ENCODE data around the gene CABCOCO1. TPM values are rescaled to one million over a fixed set of nuclear protein-coding genes. Genes with fewer than 3 reads are reported as not detected.

The CABCOCO1 gene
- polyA plus RNA-seq, 1 of the 3 experiments (the other 2 are of a cell fraction) = 0.71 TPM

DNA sequence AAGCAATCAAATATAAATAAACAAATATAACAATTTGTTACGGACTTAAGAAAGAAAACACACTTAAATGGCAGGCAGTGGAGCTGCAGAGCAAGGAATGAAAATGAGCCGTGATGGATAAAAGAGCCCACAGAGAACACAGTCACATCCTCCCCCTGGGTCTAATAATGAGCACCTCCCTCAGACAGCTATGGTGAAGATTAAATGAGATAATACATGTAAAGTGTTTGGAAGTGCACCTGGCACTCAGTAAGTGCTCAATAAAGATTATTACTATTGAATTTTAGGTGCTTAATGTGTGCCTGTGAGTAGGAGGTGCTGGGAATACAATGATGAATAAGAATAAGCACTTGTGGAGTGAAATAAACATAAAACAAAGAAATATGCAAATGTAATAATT is 49.1 kb upstream of the CABCOCO1 start (continued):
- TF ChIP-seq RFX5 (IDR thresholded peaks at IDR 0.05; ENCODE audit: low read length) = no peak
- no peak for TF ChIP-seq FOSL2 (IDR thresholded peaks at IDR 0.05; ENCODE audit: borderline replicate concordance, low read depth)
- TF ChIP-seq EP300 (IDR thresholded peaks at IDR 0.05; ENCODE audit: borderline replicate concordance in 1 of 2, low read depth in 1 of 2, low read length in 1 of 2) = no peak
- no peak for TF ChIP-seq SMC3 (IDR thresholded peaks at IDR 0.05; ENCODE audit: low read depth, low read length)

DNA sequence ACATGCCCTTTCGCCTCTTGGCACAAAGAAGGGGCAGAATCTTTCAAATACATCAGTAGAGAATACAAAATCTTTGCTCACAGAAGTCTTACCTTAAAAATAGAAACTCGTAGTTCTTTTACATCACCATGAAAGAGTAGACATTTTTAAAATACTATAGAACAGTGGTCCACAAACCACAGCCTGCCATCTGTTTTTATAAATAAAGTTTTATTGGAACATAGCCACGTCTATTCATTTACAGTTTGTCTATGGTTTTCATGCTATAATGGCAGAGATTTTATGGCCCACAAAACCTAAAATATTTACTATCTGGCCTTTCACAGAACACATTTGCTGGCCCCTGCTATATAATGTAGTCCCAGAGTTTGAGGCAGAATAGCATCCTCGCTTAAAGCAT is 46.1 kb upstream of the CABCOCO1 start:
- H3F3A ChIP-seq (replicated peaks; ENCODE audit: insufficient read depth) = no peaks in the 10 kb centered on the region
- H3K4me1 ChIP-seq (ENCODE audit: control insufficient read depth in 1 of 2, insufficient read depth in 2 of 2, low read depth in 1 of 2, low read length in 1 of 2) = peaks cover 0 to 9% of the 10 kb centered on the region in 2 experiments; a peak in 2 of 4 replicates
- no peaks in the 10 kb centered on the region for H3K27me3 ChIP-seq (ENCODE audit: insufficient read depth)
- CTCF ChIA-PET = interaction anchor here (1.0 kb wide), 1 partner anchor 10 kb away, joined by 3 read pairs; no protein-coding TSS in a partner anchor
- no peak overlapping the region; the same call in 1 of the 2 replicates for H2AFZ ChIP-seq (ENCODE audit: low read depth)
- no peaks in the 10 kb centered on the region for H4K20me1 ChIP-seq (ENCODE audit: insufficient read depth)
- no peak overlapping the region for H3K4me3 ChIP-seq (ENCODE audit: low read depth in 2 of 2, low read length in 1 of 2)
- no peaks in the 10 kb centered on the region for H3K9me2 ChIP-seq
- H3K79me2 ChIP-seq (ENCODE audit: insufficient read depth) = no peaks in the 10 kb centered on the region
- no peak overlapping the region for H3K4me2 ChIP-seq
- POLR2A ChIA-PET = no interaction called here
- no peaks in the 10 kb centered on the region for H3K36me3 ChIP-seq (replicated peaks in 1 of 2; ENCODE audit: control insufficient read depth in 1 of 2, insufficient read depth in 2 of 2, low read length in 1 of 2)
- H3K27ac ChIP-seq (ENCODE audit: low read depth in 2 of 2, low read length in 1 of 2) = no peak overlapping the region
- no peak overlapping the region for H3K9ac ChIP-seq
- no peak for TF ChIP-seq TEAD4 (IDR thresholded peaks at IDR 0.05; ENCODE audit: borderline replicate concordance, insufficient read depth)
- TF ChIP-seq, protein P1, sequence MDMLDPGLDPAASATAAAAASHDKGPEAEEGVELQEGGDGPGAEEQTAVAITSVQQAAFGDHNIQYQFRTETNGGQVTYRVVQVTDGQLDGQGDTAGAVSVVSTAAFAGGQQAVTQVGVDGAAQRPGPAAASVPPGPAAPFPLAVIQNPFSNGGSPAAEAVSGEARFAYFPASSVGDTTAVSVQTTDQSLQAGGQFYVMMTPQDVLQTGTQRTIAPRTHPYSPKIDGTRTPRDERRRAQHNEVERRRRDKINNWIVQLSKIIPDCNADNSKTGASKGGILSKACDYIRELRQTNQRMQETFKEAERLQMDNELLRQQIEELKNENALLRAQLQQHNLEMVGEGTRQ (IDR thresholded peaks at IDR 0.05; ENCODE audit: borderline replicate concordance, low read depth, low read length) = no peak
- no peak for TF ChIP-seq GABPA (IDR thresholded peaks at IDR 0.05; ENCODE audit: low read depth)
- TF ChIP-seq FOXJ3 (CRISPR knock-in tag; IDR thresholded peaks at IDR 0.05) = no peak
- TF ChIP-seq RAD21 (IDR thresholded peaks at IDR 0.05; ENCODE audit: low read length) = no peak
- no peak for TF ChIP-seq ELF1 (IDR thresholded peaks at IDR 0.05)
- TF ChIP-seq, protein P2, sequence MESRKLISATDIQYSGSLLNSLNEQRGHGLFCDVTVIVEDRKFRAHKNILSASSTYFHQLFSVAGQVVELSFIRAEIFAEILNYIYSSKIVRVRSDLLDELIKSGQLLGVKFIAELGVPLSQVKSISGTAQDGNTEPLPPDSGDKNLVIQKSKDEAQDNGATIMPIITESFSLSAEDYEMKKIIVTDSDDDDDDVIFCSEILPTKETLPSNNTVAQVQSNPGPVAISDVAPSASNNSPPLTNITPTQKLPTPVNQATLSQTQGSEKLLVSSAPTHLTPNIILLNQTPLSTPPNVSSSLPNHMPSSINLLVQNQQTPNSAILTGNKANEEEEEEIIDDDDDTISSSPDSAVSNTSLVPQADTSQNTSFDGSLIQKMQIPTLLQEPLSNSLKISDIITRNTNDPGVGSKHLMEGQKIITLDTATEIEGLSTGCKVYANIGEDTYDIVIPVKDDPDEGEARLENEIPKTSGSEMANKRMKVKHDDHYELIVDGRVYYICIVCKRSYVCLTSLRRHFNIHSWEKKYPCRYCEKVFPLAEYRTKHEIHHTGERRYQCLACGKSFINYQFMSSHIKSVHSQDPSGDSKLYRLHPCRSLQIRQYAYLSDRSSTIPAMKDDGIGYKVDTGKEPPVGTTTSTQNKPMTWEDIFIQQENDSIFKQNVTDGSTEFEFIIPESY (IDR thresholded peaks at IDR 0.05; ENCODE audit: borderline replicate concordance, low read depth) = no peak
- TF ChIP-seq RFX5 (IDR thresholded peaks at IDR 0.05; ENCODE audit: low read length) = no peak
- TF ChIP-seq MXI1 (IDR thresholded peaks at IDR 0.05; ENCODE audit: low read depth, low read length) = no peak
- TF ChIP-seq RCOR1 (IDR thresholded peaks at IDR 0.05; ENCODE audit: low read length) = no peak
- TF ChIP-seq SMC3 (IDR thresholded peaks at IDR 0.05; ENCODE audit: low read depth, low read length) = no peak
- no peak for TF ChIP-seq NRF1 (IDR thresholded peaks at IDR 0.05; ENCODE audit: low read depth, low read length)
- 85% methylated on average over 4 of the region's 4 CpGs for WGBS (ENCODE audit: low lambda C conversion rate)
- no peak for DNase-seq
- H3K9me3 ChIP-seq = no peaks in the 10 kb centered on the region

DNA sequence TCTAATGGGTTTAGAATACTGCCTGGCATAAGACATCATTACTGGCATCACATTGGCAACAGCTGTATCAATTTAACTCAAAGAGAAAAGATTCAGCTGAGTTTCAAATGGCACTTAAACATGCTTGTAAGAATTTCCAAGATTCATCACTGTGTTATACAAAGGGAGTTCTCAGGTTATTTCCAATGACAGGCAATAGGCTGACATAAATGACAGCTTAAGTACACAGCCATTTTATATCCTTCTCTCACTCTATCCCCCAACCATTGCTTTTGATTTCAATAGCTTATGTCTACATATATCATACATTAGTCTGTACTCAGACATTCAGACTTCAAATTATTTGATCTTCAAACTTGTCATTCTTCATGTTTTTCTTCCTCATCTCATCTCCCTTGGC is 45.5 kb upstream of the CABCOCO1 start:
- Histone ChIP-seq H3K9me3 (no peaks in the 10 kb centered on the region), H3K79me2 (ENCODE audit: insufficient read depth) (no peaks in the 10 kb centered on the region), H3K4me2 (no peak overlapping the region), H3F3A (replicated peaks; ENCODE audit: insufficient read depth) (no peaks in the 10 kb centered on the region), H3K9me2 (no peaks in the 10 kb centered on the region), H3K36me3 (replicated peaks in 1 of 2; ENCODE audit: control insufficient read depth in 1 of 2, insufficient read depth in 2 of 2, low read length in 1 of 2) (no peaks in the 10 kb centered on the region), H3K27me3 (ENCODE audit: insufficient read depth) (no peaks in the 10 kb centered on the region), H4K20me1 (ENCODE audit: insufficient read depth) (no peaks in the 10 kb centered on the region), H3K9ac (no peak overlapping the region), H3K4me1 (ENCODE audit: control insufficient read depth in 1 of 2, insufficient read depth in 2 of 2, low read depth in 1 of 2, low read length in 1 of 2) (peaks cover 0 to 5% of the 10 kb centered on the region in 2 experiments; a peak in 2 of 4 replicates), H2AFZ (ENCODE audit: low read depth) (no peak overlapping the region), H3K4me3 (ENCODE audit: low read depth in 2 of 2, low read length in 1 of 2) (no peak overlapping the region), H3K27ac (ENCODE audit: low read depth in 2 of 2, low read length in 1 of 2) (no peak overlapping the region)
- DNase-seq = no peak
- ChIA-PET CTCF (interaction anchor here (1.0 kb wide), 1 partner anchor 9 kb away, joined by 3 read pairs; no protein-coding TSS in a partner anchor), POLR2A (no interaction called here)
- TF ChIP-seq TAF1 (IDR thresholded peaks at IDR 0.05; ENCODE audit: borderline replicate concordance, low read depth, low read length) = no peak
- TF ChIP-seq, protein P3, sequence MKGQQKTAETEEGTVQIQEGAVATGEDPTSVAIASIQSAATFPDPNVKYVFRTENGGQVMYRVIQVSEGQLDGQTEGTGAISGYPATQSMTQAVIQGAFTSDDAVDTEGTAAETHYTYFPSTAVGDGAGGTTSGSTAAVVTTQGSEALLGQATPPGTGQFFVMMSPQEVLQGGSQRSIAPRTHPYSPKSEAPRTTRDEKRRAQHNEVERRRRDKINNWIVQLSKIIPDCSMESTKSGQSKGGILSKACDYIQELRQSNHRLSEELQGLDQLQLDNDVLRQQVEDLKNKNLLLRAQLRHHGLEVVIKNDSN (IDR thresholded peaks at IDR 0.05; ENCODE audit: borderline replicate concordance, low read depth) = no peak
